ENCODE data around the gene CEP135. TPM values are rescaled to one million over a fixed set of nuclear protein-coding genes. Genes with fewer than 3 reads are reported as not detected.

Gene CEP135
- total RNA-seq, 1 experiment from 2014 or later, result 8.0 TPM

DNA sequence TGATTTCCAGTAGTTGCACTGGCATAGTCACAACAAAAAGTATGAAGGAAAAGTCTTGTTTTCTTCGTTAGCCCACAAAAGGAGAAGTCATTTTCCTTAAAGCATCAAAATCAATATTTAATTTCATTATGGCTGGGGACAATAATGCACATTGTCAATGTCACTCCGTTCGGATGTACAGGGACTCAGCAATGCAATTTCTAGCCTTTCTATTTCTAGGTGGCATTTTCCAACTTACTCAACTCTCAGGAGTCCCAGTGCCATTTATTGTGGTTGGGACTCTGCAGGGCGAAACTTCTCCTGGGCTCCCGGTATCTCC, 99.6 kb downstream of the CEP135 start:
- H3K4me1 Mint-ChIP-seq (ENCODE audit: low read depth, unreplicated experiment), result peaks cover 9% of the 10 kb centered on the region
- CTCF ChIA-PET, result interaction anchor here (1.3 kb wide), 1 partner anchor 99 kb away, joined by 3 read pairs; the partner anchor contains the start of gene CEP135
- no peak for DNase-seq
- H3K4me3 Mint-ChIP-seq (ENCODE audit: low read depth, unreplicated experiment), result peak overlapping the region; percentile 55
- no peaks in the 10 kb centered on the region for H3K27me3 Mint-ChIP-seq (ENCODE audit: unreplicated experiment)
- H3K9me3 Mint-ChIP-seq (ENCODE audit: low read depth, unreplicated experiment), result no peaks in the 10 kb centered on the region
- peaks cover 11% of the 10 kb centered on the region for H3K36me3 Mint-ChIP-seq (ENCODE audit: insufficient read depth, unreplicated experiment)
- intact Hi-C loops (cut with micrococcal nuclease; ENCODE audit: unreplicated experiment), result loop anchor here (10.0 kb wide), 1 partner anchor 104 kb away; the partner anchor contains the start of gene CEP135
- H3K27ac Mint-ChIP-seq (ENCODE audit: unreplicated experiment), result no peak overlapping the region
- no TSS peak for BruUV-seq (replicated peaks)
- no peak for TF ChIP-seq CTCF (IDR thresholded peaks at IDR 0.05; ENCODE audit: unreplicated experiment)

DNA sequence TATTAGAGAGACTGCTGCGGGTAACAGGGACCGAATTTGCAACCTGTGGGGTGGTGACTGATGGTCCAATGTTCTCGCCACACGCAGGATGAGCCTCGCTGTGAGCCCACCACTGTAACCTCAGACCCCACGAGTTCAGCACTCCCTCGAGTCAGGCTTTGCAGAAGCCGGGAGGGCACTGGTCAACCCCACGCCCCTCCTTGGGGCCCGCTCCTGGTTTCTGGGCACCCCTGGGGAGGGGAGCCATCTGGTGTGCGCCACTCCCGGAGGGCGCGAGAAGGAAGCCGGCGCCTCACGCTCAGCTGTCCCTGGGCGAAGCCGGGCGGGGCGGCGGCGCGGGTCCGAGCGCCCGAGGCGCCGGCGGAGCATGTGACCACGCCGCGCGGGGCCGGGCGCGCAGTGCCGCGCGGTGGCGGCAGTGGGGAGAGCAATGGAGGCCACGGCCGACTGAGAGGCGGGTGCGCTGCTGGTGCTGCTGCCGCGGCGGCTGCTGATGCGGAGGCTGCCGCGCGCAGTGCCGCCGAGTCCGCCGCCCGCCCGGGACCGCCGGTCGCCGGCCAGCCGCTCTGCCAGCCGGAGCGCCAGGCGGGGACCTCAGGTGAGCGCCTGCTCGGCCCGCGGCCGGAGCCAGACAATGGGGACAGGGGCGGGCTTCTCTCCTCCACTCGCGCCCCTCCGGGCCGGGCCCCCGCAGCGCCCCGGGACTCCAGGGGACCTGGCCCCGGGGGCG, 100.1 kb downstream of the CEP135 start:
- intact Hi-C loops (cut with micrococcal nuclease; ENCODE audit: unreplicated experiment), result loop anchor here (10.0 kb wide), 1 partner anchor 104 kb away; the partner anchor contains the start of gene CEP135
- Mint-ChIP-seq H3K4me1 (ENCODE audit: low read depth, unreplicated experiment) (peaks cover 9% of the 10 kb centered on the region), H3K27me3 (ENCODE audit: unreplicated experiment) (no peaks in the 10 kb centered on the region), H3K36me3 (ENCODE audit: insufficient read depth, unreplicated experiment) (peaks cover 11% of the 10 kb centered on the region), H3K4me3 (ENCODE audit: low read depth, unreplicated experiment) (peak overlapping the region; percentile 89), H3K27ac (ENCODE audit: unreplicated experiment) (no peak overlapping the region), H3K9me3 (ENCODE audit: low read depth, unreplicated experiment) (no peaks in the 10 kb centered on the region)
- CTCF ChIA-PET, result interaction anchor here (1.3 kb wide), 1 partner anchor 100 kb away, joined by 3 read pairs; the partner anchor contains the start of gene CEP135
- no TSS peak for BruUV-seq (replicated peaks)
- no peak for TF ChIP-seq CTCF (IDR thresholded peaks at IDR 0.05; ENCODE audit: unreplicated experiment)
- DNase-seq, result peak; percentile 68

GRCh38 chr4:56050625-56051024, 101.9 kb downstream of the CEP135 start:
- DNase-seq, result no peak
- no peaks in the 10 kb centered on the region for H3K27me3 Mint-ChIP-seq (ENCODE audit: unreplicated experiment)
- CTCF ChIA-PET, result no interaction called here
- peak overlapping the region; percentile 89 for H3K4me3 Mint-ChIP-seq (ENCODE audit: low read depth, unreplicated experiment)
- H3K9me3 Mint-ChIP-seq (ENCODE audit: low read depth, unreplicated experiment), result no peaks in the 10 kb centered on the region
- H3K27ac Mint-ChIP-seq (ENCODE audit: unreplicated experiment), result no peak overlapping the region
- intact Hi-C loops (cut with micrococcal nuclease; ENCODE audit: unreplicated experiment), result loop anchor here (2.0 kb wide), 1 partner anchor 250 kb away; no protein-coding TSS in a partner anchor
- peaks cover 9% of the 10 kb centered on the region for H3K4me1 Mint-ChIP-seq (ENCODE audit: low read depth, unreplicated experiment)
- peaks cover 11% of the 10 kb centered on the region for H3K36me3 Mint-ChIP-seq (ENCODE audit: insufficient read depth, unreplicated experiment)
- TF ChIP-seq CTCF (IDR thresholded peaks at IDR 0.05; ENCODE audit: unreplicated experiment), result no peak
- no TSS peak for BruUV-seq (replicated peaks)

- CTCF ChIA-PET, result no interaction called here
- no peaks in the 10 kb centered on the region for H3K27me3 Mint-ChIP-seq (ENCODE audit: unreplicated experiment)
- H3K4me1 Mint-ChIP-seq (ENCODE audit: low read depth, unreplicated experiment), result peaks cover 9% of the 10 kb centered on the region
- no peak for DNase-seq
- intact Hi-C loops (cut with micrococcal nuclease; ENCODE audit: unreplicated experiment), result loop anchor here (2.0 kb wide), 1 partner anchor 250 kb away; no protein-coding TSS in a partner anchor
- H3K27ac Mint-ChIP-seq (ENCODE audit: unreplicated experiment), result no peak overlapping the region
- peaks cover 11% of the 10 kb centered on the region for H3K36me3 Mint-ChIP-seq (ENCODE audit: insufficient read depth, unreplicated experiment)
- TF ChIP-seq CTCF (IDR thresholded peaks at IDR 0.05; ENCODE audit: unreplicated experiment), result no peak
- BruUV-seq (replicated peaks), result no TSS peak
- no peak overlapping the region for H3K4me3 Mint-ChIP-seq (ENCODE audit: low read depth, unreplicated experiment)
- H3K9me3 Mint-ChIP-seq (ENCODE audit: low read depth, unreplicated experiment), result no peaks in the 10 kb centered on the region
Observed at GRCh38 chr4:56051029-56051709, 102.4 kb downstream of the CEP135 start.
